ENCODE data around the gene LRRC72.
"Not testable (repeated sequence)": the region's sequence is repeated elsewhere in the genome, so short reads cannot be mapped to it uniquely, and the experiment has no call there.

The LRRC72 gene

DNA sequence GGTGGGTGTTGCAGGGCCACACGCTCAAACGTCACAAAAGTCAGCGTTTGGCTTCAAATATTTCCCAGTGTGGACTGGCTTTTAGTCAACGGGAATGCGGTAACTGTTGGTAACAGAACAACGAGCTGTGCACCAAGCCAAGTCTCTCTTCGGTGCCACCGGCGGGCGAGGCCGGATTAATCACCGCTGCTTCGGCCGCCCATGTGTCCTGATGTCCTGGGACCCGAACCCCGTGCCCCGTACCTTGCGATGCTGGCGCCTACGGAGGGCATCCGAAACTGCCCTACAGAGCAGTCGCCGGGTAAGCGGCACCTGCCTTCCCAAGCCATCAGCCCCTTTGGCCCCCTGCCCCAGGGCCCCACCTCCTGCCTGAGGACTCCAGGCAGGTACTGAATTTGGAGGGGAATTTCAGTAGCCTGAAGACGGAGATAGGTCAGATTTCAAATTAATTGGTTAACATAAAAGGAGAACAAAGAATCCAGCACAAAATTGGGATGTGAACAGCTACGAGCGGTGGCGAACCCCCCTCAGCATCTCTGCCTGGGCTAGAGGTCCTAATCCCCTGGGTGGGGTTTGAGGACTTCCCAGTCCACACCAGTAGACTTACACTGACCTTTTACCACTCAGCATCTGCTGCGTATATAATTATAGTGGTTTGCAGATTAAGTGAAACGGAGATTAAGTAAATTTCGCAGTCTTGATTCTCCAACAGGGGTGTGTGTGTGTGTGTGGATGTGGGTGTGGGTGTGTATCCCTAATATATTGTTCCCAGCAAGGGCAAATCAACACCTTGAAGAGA lies at the start of gene LRRC72:
Gene LRRC72, plus strand, starts transcription at position 84 of the 799 bp plus-strand sequence. Its CDS starts 128 bp downstream, at position 212.
- no peak for DNase-seq

DNA sequence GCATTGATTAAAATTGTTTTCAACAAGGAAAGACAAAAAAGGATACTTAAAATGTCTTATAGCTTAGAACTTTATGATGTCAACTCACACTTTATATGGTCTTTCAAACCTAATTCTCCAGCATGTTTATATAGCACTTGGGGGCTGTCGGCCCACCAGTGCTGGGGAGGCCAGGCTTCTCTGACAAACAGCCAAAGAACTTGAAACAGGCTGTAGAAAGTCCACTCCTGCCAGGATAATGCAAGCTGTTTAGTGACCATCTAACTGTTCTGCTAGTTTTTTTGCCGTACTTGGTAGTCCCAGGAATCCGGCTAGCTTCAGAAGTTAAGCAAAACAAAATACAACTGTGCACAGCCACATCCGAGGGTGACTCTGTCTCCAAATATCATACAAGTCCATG lies 47.5 kb upstream of the LRRC72 start:
- no peak for DNase-seq

DNA sequence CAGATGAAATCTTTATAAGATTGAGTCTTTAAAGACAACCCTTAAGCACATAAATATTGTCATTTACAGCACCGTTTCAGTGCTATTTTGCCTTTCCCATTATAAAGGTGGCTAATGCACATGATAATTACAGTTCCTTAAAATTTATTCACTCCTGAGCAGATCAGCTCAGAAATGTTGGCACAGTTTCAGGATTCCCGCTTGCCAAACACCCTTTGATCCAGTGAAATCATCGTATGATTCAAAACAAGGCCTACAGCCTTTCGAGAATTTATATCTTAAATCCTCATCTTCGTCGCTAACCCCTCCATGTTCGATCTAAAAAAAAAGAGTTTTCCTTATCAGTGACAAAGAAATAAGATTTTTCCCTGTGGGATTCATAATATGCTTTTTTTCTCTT lies 47.0 kb upstream of the LRRC72 start:
- DNase-seq: no peak

DNA sequence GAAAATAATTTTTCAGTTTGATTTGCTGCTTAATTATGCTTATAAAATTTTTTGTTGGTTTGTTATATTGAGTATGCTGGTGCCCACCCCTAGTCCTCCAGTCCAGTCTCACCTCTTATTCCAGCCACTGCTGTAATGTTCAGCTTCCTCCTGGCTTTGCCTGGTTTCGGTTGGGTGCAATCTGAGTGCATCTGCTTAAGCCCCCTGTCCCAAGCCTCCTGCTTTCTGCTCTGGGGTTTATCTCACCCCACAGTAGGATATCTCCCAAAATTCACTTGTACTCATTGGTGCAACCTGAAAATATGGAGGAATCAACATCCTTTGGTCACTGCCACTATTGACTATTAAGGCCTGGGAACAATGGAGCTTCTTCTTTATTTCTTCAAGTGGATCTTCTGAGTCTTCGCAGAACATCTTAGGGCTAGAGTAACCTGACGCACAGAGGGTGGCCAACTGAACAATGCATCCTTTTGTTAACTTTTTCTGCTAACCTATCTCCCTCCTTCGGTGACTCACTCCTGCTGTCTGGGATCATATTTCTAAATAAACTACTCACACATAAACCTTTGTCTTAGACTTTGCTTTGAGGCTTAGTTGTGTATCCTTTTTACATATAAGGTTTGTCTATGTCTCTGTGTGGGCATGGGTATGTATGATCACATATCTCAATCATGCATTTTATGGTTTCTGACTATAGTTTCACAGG lies 42.0 kb upstream of the LRRC72 start:
- no peak for DNase-seq

DNA sequence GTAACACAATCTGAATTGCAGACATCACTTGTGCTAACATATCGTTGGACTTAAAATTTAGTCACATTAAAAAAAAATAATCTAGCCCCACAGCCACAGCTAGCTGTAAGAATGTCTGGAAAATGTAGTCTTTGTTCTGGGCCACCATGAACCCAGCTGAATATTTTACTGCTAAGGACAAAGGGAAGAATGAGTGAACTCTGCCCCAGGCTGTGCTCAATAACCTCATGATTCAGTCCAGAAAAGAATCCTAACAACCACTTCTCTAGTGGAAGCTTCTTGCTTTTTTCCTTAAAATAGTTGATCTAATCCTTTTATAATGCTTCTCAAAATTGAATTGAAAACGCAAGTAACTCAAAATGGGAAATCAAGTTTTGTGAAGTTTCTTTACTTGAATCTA lies 35.5 kb upstream of the LRRC72 start:
- no peak for DNase-seq

DNA sequence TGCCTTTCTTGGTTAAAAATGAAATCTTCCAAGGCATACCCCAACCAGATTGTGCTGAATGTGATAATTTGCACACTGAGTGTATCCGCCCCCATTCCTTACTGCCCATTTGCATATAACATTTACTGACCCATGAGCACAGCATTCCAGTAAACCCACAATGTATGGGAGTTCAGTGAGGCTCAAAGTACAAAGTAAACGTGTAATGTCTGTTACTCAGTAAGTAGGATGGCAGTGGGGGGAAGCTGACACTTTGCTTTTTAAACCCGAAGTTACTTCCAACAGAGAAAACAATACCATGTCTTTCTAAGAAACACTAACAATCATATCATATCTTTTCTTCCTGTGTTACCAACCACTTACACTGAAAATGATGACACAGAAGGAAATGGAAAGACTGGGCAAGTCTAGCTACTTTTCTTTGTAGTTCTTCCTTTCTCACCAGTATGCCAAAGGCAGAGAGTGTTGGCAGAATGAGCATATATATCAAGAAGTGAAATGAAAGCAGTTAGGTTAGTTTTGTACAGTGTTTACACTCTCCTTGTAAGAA lies 34.0 kb upstream of the LRRC72 start:
- no peak for DNase-seq

DNA sequence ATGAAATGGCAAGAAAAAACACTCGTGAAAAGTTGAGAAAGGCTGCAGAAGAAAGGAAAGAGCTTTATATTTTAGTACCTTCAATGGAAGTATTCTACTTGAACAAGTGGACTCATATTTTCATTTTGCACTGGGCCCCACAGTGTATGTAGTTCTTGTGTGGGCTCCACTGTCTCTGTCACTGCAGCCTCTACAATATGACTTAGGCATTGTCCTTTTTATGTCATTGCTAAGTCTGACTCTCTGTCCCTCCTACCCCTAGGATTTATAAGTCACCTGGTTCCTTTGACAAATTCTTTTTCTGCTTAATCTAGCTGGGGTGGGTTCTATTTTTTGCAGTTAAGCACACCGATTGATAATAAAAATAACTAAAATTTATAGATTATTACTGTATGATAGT lies 33.4 kb upstream of the LRRC72 start:
- no peak for DNase-seq

DNA sequence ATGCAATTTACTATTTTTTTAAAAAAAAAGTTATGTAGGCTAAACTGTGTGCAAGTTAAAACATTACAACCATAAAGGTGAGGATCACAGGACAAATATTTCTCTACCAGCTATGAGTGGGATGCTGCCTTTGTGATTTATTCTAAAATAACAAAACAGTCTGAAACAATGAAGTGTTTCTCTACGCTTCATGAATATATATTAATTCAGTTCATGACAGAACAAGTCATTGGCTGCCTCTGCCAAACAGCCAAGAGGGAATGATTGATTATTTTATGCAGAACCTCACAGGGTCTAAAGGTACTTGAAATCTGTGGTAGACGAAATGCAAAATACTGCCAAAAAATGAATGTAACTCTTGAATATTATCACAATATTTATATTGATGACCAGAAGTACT lies 32.1 kb upstream of the LRRC72 start:
- DNase-seq: no peak

DNA sequence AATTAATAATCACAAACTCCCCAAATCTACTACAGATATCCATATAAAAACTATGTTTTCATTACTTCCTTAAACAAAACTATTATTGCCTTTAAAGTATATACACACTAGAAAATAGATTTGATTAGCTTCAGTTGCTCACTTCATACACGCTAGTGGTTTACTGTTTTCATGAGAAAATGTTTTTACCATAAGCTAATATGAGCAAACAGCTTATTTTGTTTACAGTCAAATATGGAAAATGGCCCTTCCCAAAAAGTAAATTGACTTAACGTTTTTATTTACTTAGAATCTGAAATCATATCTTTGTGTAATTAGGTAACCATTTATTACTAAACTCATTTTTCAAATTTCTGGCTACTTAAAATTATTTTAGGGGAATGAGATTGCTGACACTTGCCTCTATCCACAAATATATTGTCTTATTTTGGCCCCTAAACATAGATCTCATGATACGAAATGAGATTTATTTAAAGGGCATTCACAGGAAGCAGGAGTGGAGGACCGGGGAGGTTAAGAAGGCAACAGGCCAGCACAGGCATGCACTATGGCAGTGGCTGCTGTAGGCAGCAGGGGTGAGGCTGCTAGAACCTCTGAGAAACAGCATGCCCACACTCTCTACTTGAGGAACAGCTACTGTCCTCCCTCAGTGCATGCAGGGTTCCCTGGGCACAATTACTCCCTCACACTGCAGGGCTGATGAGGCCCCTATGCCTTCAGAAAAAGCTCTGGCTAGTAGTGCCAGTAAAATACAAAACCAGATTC lies 31.5 kb upstream of the LRRC72 start:
- no peak for DNase-seq

DNA sequence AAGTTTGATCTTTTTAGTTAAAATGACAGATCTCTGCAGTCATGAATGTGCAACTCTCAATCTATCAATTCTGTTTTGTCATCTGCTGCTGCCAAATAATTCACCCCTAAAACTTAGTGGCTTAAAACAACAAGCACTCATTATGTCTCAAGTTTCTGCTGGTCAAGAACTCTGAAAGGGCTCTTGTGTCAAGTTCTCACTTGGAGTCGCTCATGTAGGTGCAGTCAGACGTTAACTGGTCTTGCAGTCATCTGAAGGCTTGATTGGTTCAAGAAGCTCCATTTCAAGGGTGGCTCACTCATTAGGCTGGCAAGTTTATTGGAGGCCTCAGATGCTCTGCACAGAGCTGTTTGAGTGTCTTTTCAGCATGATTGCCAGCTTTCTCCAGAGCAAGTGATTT lies 28.5 kb upstream of the LRRC72 start:
- DNase-seq: no peak

DNA sequence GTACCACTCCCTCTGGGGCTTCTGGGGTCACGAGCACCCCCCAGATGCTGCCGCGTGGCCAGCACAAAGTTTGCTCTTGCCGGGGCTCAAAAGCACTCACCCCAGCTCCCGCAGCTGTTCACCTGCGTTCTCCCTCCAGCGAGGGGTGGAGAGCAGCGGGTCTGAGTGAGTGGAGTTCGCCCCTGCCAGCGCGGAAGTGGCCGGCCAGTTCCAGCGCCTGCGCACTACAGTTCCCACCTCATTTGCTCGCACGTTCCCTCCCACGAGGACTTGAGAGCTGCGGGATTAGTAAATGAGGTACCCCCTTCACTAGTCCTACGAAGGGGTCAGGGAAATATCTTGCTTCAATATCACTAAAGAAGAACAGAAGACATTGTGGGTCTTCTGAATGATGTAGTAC lies 24.3 kb upstream of the LRRC72 start:
- no peak for DNase-seq

DNA sequence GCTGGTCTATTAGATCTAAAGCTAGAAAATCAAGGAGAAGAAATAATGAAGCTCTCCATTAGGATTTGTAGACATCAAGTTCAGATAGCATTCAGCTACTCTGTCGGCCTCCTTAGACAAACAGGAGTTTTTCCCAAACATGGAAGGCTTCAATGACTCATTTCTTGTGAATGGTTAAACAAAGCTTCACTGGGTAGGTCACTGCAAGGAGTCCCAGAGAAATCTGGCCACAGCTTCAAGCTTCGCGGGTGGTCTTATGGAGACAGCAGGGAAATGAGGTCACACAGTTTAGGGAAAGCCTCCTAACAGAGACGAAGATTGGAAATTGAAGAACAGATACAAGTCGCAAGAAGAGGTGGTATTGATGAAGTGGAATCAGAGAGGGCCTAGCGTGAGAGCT lies 22.6 kb upstream of the LRRC72 start:
- peak; percentile 25 for DNase-seq

DNA sequence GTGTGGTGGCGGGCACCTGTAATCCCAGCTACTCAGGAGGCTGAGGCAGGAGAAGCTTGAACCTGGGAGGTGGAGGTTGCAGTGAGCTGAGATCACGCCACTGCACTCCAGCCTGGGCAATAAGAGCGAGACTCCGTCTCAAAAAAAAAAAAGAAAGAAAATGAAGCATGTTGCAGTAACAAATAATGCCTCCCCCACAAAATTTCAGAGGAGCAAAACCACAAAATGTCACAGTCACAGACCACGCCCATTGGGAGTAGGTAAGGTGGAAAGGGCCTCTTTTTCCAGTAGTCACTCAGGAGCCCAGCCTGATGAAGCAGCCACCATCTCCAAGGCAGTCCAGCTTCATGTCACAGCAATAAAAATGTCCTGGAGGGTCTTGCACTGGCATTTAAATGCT lies 20.2 kb upstream of the LRRC72 start:
- DNase-seq: not testable (repeated sequence)

DNA sequence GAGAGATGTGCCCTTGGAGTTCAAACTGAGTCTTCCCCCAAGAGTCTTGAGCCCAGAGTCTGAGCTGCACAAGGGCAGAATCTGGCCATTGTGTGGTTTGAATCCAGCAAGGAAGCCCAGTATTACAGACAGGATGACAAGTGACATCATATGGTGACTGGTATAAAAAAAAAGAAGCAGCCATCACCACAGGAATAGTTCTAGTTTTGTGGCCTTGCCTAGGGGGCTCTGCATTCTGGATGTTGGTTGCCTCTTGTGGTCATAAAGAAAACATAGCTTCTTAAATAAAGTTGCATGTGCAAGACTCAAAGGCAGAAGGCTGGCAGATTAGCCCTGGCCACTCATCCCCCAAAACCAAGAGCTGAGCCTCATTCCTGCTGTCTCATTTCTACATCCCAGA lies 16.8 kb upstream of the LRRC72 start:
- no peak for DNase-seq

DNA sequence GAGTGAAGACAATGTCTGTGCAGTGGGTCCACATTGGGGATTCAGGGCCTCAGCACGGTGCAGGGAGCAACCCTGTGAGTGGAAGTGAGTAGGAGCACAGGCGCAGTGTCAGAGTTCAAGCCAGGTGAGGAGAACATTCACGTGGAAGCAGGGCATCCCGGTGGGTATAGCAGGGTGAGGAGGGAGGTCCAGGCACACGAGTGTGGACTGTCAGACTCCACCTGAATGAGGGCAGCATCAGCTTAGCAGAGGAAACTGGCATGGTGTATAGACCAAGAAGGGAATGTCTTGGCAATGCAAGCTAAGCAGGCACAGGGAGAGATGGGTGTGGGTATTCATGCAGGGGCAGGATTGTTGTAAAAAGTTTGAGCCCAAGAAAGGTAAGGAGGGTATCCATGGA lies 15.3 kb upstream of the LRRC72 start:
- no peak for DNase-seq

DNA sequence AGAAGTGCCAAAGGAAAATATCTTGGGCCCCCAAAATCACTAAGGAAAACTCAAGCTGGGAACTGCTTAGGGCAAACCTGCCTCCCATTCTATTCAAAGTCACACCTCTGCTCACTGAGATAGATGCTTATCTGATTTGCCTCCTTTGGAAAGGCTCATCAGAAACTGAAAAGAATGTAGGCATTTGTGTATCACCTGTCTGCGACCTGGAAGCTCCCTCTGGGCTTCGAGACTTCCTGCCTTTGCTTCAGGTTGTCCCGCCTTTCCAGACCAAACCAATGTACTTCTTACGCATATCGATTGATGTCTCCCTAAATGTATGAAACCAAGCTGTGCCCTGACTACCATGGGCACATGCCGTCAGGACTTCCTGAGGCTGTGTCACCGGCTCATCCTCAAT lies 14.5 kb upstream of the LRRC72 start:
- no peak for DNase-seq

DNA sequence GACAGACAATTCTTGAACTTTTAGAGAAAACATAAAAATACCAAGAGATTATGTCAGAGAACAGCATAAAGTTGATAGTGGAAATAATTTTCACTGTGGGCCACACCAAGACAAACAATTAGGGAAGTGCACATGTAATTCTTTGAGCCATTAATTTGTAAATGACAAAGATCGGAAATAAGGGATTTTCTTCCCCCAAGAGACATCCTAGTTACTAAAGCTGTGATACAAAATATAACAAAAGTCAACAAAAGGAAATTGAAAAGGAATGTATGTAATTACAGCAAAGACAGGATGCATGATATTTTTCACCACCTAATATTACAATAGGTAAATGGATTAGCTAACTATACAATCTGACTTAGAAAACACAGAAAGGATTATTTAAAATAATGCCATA lies 12.4 kb upstream of the LRRC72 start:
- no peak for DNase-seq

DNA sequence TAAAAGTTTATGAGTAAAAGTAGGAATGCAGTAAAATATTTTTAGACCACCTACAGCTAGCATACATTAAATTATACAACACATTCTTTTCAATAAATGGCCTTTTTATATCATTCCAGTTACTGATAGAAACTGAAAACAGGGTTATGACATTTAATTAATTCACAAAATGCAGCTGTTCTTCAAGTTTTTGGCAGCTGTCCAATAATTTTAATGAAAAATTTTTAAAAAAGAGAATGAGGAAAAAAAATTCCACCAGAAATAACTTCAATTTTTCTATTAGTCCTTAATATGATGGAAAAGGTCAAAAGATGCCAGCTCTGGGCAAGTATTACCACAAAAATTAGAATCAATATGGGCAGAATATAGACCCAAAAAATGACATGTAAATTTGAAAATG lies 11.9 kb upstream of the LRRC72 start:
- no peak for DNase-seq

DNA sequence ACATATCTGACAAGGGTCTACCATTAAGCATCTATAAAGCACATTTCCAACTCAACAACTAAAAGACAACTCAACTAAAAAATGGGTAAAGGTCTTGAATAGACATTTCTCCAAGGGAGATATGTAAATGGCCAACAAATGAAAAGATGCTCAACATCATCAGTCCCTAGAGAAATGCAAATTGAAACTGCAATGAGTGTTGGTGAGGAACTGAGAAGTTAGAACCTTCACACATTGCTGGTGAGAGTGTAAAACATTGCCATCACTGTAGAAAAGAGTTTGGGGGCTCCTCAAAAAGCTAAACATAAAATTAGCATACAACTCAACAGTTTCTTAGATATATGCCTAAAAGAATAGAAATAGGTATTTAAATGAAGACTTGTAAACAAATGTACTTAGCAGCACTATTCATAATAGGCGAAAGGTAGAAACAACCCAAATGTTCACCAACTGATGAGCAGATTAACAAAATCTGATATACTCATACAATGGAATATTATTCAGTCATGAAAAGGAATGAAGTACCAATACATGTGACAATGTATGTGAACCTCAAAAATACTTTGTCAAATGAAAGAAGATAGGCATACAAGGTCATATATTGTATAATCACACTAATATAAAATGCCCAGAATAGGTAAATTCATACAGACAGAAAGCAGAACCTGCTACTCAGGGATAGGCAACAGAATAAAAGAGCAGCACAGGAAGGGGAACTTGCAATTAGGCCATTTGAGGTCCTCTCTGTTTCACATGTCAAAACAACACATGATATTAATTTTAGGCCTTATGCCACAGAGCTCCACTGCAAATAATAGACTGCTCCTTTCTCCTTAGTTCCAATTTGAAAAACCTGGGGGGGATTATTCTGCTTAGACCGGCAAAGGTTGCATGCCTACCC lies 10.6 kb upstream of the LRRC72 start:
- no peak for DNase-seq

DNA sequence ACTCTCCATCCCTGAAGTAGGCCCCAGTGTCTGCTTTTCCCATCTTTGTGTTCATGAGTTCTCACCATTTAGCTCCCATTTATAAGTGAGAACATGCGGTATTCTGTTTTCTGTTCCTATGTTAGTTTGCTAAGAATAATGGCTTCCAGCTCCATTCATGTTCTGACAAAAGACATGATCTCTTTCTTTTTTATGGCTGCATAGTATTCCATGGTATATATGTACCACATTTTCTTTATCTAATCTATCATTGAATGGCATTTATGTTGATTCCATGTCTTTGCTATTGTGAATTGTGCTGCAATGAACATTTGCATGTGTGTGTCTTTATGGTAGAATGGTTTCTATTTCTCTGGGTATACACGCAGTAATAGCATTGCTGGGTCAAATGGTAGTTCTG lies 6.6 kb upstream of the LRRC72 start:
- not testable (repeated sequence) for DNase-seq

DNA sequence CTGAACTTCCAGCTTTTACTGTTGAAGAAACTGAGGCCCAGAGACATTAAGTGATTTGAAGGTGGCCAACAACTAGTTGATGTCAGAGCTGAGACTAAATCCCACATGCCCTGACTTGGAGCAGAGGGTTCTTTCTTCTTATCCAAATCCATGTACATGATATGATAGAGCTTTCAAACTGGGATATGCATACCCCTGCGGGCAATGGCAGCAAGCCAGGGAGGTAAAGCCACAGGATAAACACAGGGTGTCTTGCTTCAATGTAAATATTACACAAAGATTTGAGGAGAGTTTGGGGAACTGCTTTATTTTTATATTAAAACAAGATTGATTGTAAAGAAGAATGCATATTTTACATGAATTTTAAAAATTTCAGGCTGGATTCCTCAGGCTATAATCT lies 2.3 kb upstream of the LRRC72 start:
- no peak for DNase-seq

DNA sequence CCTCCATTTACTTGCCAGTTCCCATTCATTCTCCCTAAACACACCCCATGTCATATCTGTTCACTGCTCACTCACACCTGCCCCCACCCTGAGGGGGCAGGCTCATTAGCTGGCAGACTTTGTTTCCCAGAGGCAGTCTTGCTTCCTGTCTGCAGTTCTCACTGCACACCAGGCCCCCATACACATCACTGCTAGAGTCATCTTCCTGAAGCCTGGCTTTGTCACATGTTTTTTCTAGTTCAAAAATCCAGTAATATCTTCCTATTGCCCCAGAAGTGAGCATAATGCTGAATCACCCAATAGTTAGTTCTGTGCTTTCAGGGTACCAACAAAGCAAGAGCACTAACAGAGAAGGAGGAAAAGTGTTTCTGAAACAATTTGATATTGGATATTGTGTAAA lies 1.9 kb downstream of the LRRC72 start:
- DNase-seq: no peak

Measured in T1000 (cell line).